Right lobe of liver (tissue), 6 donors: Measurements from ENCODE around the gene COL28A1. TPM values are rescaled to one million over a fixed set of nuclear protein-coding genes. Genes with fewer than 3 reads are reported as not detected.
A peak's percentile ranks its signal among the peaks of the same experiment; 100 is the strongest.

ENCODE experiments used
- ATAC-seq, 4 donors: fragments of 200-7000 bp; cut with Tn5 transposase; one replicate each; pipeline ENCODE4 v1.9.1; 2020; ENCODE audit warnings: mild to moderate bottlenecking in 4 of 4, moderate library complexity in 4 of 4
- DNase-seq, 3 donors: peaks; one replicate each; pipeline ENCODE4 v3.0.0-alpha.2; 2020
- H3K27ac ChIP-seq, 3 donors: fragments of 200-600 bp; one replicate each; pipeline ENCODE4 v1.8.0; 2022
- H3K27me3 ChIP-seq, 2 donors: fragments of 200-600 bp; one replicate each; pipeline ENCODE4 v1.8.0; 2022
- H3K36me3 ChIP-seq, 4 donors: fragments of 200-600 bp; sonication (generic) in 1 of 4; one replicate each; pipeline versions ENCODE4 v1.5.1 to v1.8.0; 2017 to 2022; ENCODE audit warnings: control low read depth in 1 of 4
- H3K4me1 ChIP-seq, 4 donors: fragments of 200-600 bp; sonication (generic) in 1 of 4; one replicate each; pipeline versions ENCODE4 v1.5.1 to v1.8.0; 2017 to 2022; ENCODE audit warnings: control low read depth in 1 of 4
- H3K4me3 ChIP-seq, 3 donors: fragments of 200-600 bp; one replicate each; pipeline ENCODE4 v1.8.0; 2022
- H3K9me3 ChIP-seq, 4 donors: fragments of 200-600 bp; sonication (generic) in 1 of 4; one replicate each; pipeline versions ENCODE4 v1.5.1 to v1.8.0; 2017 to 2022; ENCODE audit warnings: control low read depth in 1 of 4
- POLR2A ChIP-seq: fragments of 450-650 bp; IDR thresholded peaks from one replicate; pipeline ENCODE4 v1.6.1; 2017; ENCODE audit warnings: antibody characterized with exemption, mild to moderate bottlenecking
- WGBS: methylation state at CpG from one replicate; pipeline ENCODE4 v1.1.6; 2018; ENCODE audit warnings: low coverage, low lambda C conversion rate; ENCODE audit not compliant: insufficient coverage; ENCODE audit errors: missing lambda C conversion rate; 5-methylcytosine and 5-hydroxymethylcytosine counted together
- intact Hi-C, 2 donors: fragments of 100-400 bp; cut with DNase I; formaldehyde crosslinking; loops; one replicate each; pipeline versions ENCODE4 v1.11.2 to v1.14.1; 2022
- total RNA-seq, 6 experiments: library from RNA; depleted of rRNA in 2 of 6; stranded (reverse); fragments of >200 nt in 2 of 6; fragmentation: NEBNext Ultra II Directional in 3 of 6; extraction: Animal tissue kit (Norgen Biotek cat#: 25700) in 3 of 6; gene quantifications; one replicate each; pipeline versions ENCODE4 v1.1.0 to v1.2.4, GENCODE V29; 2016 to 2023
- TF ChIP-seq, protein P1 (sequence below), 4 donors: fragments of 200-600 bp in 3 of 4; fragments of 450-650 bp in 1 of 4; IDR thresholded peaks; one replicate each; pipeline versions ENCODE4 v1.5.1 to v1.8.0; 2016 to 2022; ENCODE audit warnings: antibody characterized with exemption in 4 of 4, mild to moderate bottlenecking in 2 of 4
- donor health status: DM: no; HTN: yes; CAD: no.
- donor health status: DM: no; HTN: no; CAD: no.
- donor health status: DM: no; HTN: no; CAD: no.
- donor health status: DM: no; HTN: yes; CAD: no.
- donor health status: DM: no; HTN: yes; CAD: no.

COL28A1 gene
- total RNA-seq, 6 experiments from 2014 or later: 0.07 to 0.51 (median 0.34) TPM; not detected in 2

DNA sequence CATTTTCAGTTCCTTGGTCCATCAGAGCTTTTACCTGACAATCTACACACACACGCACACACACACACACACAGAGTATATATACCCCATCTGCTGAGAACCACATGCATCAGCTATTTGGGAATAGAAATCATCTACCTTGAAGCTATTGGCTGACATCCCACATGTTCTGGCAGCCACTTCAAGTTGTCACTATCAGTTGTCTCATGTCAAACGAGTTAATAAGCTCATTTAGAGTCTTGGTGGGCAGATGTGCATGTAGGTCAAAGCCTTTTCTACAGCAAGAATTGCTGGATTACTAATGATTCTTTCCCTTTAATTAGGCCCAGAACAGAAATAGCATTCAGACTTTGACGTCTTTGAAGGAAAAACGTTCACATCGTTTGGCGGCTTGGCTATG is 36.8 kb downstream of the COL28A1 start:
- intact Hi-C loops: no loop called here
- Histone ChIP-seq H3K27me3 (no peaks in the 10 kb centered on the region), H3K9me3 (no peaks in the 10 kb centered on the region), H3K4me3 (no peak overlapping the region), H3K27ac (no peak overlapping the region), H3K36me3 (no peaks in the 10 kb centered on the region), H3K4me1 (peaks cover 0 to 4% (median 0%) of the 10 kb centered on the region in 4 donors)
- ATAC-seq: no peak
- no peak for DNase-seq
- TF ChIP-seq, protein P1, sequence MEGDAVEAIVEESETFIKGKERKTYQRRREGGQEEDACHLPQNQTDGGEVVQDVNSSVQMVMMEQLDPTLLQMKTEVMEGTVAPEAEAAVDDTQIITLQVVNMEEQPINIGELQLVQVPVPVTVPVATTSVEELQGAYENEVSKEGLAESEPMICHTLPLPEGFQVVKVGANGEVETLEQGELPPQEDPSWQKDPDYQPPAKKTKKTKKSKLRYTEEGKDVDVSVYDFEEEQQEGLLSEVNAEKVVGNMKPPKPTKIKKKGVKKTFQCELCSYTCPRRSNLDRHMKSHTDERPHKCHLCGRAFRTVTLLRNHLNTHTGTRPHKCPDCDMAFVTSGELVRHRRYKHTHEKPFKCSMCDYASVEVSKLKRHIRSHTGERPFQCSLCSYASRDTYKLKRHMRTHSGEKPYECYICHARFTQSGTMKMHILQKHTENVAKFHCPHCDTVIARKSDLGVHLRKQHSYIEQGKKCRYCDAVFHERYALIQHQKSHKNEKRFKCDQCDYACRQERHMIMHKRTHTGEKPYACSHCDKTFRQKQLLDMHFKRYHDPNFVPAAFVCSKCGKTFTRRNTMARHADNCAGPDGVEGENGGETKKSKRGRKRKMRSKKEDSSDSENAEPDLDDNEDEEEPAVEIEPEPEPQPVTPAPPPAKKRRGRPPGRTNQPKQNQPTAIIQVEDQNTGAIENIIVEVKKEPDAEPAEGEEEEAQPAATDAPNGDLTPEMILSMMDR (IDR thresholded peaks at IDR 0.05): no peak
- no peak for TF ChIP-seq POLR2A
- WGBS: 70% methylated on average over 6 of the region's 6 CpGs

DNA sequence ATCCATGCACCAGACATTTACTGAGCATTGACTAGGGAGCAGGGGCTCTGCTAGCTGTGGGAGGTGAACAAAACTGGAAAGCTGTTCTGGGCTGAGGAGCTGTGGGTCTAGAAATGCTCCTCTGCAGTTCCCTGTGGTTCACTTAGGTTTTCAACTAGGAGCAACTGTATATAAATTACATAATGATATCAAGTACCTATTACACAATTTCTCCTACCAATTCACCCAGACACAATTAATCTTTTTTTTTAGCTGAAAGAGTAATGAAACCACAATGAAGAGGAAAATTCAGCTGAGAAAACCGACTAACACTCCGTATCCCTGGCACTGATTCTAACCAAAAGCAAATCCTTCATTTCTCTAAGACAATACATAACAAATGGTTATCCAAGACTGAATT is 39.4 kb downstream of the COL28A1 start:
- H3K4me3 ChIP-seq: no peak overlapping the region
- no peak for TF ChIP-seq POLR2A
- TF ChIP-seq, protein P1 (IDR thresholded peaks at IDR 0.05): no peak
- no peak for DNase-seq
- no peaks in the 10 kb centered on the region for H3K9me3 ChIP-seq
- peaks cover 0 to 11% (median 0%) of the 10 kb centered on the region in 4 donors for H3K4me1 ChIP-seq
- ATAC-seq: no peak
- H3K27me3 ChIP-seq: no peaks in the 10 kb centered on the region
- 73% methylated on average over 2 of the region's 2 CpGs for WGBS
- H3K36me3 ChIP-seq: no peaks in the 10 kb centered on the region
- intact Hi-C loops: no loop called here
- no peak overlapping the region for H3K27ac ChIP-seq

DNA sequence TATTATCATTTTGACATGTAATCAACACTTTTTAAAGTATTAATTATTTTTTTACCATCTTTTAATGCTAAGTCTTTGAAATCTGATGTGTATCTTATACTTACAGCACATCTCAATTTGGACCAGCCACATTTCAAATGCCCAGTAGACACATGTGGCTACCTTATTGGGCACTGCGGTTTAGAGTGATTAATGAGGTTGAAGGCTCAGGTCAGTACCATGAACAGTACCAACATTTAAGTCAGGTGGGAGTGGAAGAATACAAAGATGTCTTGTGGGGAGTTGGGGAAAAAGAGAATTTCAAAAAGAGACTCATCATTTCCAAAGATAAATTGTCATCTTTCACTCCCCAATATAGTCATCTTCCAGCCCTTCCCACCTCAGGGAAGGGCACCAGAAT is 40.5 kb downstream of the COL28A1 start:
- TF ChIP-seq POLR2A: no peak
- TF ChIP-seq, protein P1 (IDR thresholded peaks at IDR 0.05): no peak
- 14% methylated on average over 1 of the region's 1 CpG for WGBS
- Histone ChIP-seq H3K9me3 (no peaks in the 10 kb centered on the region), H3K4me3 (no peak overlapping the region), H3K4me1 (peaks cover 0 to 11% (median 0%) of the 10 kb centered on the region in 4 donors), H3K36me3 (no peaks in the 10 kb centered on the region), H3K27ac (no peak overlapping the region), H3K27me3 (no peaks in the 10 kb centered on the region)
- ATAC-seq (no peak), DNase-seq (no peak)
- intact Hi-C loops: no loop called here

DNA sequence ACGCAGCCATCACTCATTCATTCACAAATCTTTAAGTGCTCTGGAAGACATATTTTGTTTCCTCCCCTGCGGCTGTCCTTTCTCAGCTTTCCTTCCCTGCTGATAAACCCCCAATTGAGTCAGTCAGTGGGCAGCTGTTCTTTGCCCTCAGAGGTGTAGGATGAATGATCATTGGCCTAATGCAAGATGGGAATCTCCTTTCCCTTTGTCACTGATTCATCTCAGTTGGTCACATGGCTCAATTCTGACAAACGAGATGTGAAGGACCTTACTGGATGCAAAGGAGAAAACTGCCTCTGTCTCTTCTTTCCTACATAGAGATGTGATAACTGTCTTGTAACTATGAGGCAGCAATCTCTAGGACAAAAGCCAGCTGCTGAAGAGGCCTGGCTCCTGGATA is 44.6 kb downstream of the COL28A1 start:
- H3K4me3 ChIP-seq: no peak overlapping the region
- ATAC-seq: no peak
- TF ChIP-seq, protein P1 (IDR thresholded peaks at IDR 0.05): no peak
- TF ChIP-seq POLR2A: no peak
- H3K36me3 ChIP-seq: no peaks in the 10 kb centered on the region
- no peak overlapping the region for H3K27ac ChIP-seq
- no peaks in the 10 kb centered on the region for H3K27me3 ChIP-seq
- WGBS: 80% methylated on average over 3 of the region's 3 CpGs
- intact Hi-C loops: no loop called here
- no peak for DNase-seq
- peaks cover 0 to 4% (median 0%) of the 10 kb centered on the region in 4 donors for H3K9me3 ChIP-seq
- H3K4me1 ChIP-seq: peaks cover 0 to 14% (median 0%) of the 10 kb centered on the region in 4 donors

DNA sequence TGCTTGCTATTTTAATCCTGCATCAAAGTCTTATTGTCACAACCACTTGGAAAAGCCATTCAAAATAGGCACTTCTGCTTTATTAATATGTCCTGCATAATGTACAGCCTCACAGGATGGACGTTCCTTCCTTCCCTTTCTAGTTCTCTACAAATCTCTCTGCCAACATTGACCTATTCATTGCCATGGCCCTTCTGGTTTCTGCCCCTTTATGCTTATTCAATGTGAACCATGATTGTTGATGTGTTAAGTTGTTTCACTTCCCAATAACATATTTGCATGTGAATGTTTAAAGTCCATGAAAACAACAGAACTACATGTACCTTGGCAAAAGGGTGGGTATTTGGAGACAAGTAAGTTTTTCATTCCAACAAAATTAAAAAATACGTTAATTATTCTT is 45.7 kb downstream of the COL28A1 start:
- TF ChIP-seq, protein P1 (IDR thresholded peaks at IDR 0.05): no peak
- TF ChIP-seq POLR2A: no peak
- peak in 2 of 4 donors; percentile 33 to 48 for ATAC-seq

More for the DNA sequence above, 45.7 kb downstream of the COL28A1 start:
- intact Hi-C loops: no loop called here
- no peak overlapping the region for H3K4me3 ChIP-seq
- H3K9me3 ChIP-seq: peaks cover 0 to 4% (median 0%) of the 10 kb centered on the region in 4 donors
- DNase-seq: no peak
- 40% methylated on average over 2 of the region's 2 CpGs for WGBS
- no peaks in the 10 kb centered on the region for H3K36me3 ChIP-seq
- no peak overlapping the region for H3K27ac ChIP-seq
- H3K4me1 ChIP-seq: peaks cover 0 to 14% (median 0%) of the 10 kb centered on the region in 4 donors
- no peaks in the 10 kb centered on the region for H3K27me3 ChIP-seq
